G401.6 (cell line): Measurements from ENCODE around the gene TRAPPC10.

Experiments
- FAIRE-seq: peaks from 2 replicates; lab custom pipeline; 2012; peaks lifted over from hg19 to GRCh38; lab: Jason Lieb, UNC

Gene TRAPPC10

GRCh38 chr21:44043613-44044012, 31.5 kb downstream of the TRAPPC10 start:
- FAIRE-seq, result no peak

- FAIRE-seq, result no peak
Measured at GRCh38 chr21:44046734-44047133, 34.6 kb downstream of the TRAPPC10 start.

GRCh38 chr21:44047996-44048560, 36.0 kb downstream of the TRAPPC10 start:
- FAIRE-seq, result no peak

GRCh38 chr21:44049182-44049581, 37.1 kb downstream of the TRAPPC10 start:
- FAIRE-seq, result no peak

GRCh38 chr21:44049606-44050005, 37.5 kb downstream of the TRAPPC10 start:
- no peak for FAIRE-seq

GRCh38 chr21:44050276-44050675, 38.2 kb downstream of the TRAPPC10 start:
- no peak for FAIRE-seq

GRCh38 chr21:44051462-44051941, 39.4 kb downstream of the TRAPPC10 start:
- FAIRE-seq, result no peak

GRCh38 chr21:44052071-44052829, 40.1 kb downstream of the TRAPPC10 start:
- no peak for FAIRE-seq

GRCh38 chr21:44052830-44053226, 40.7 kb downstream of the TRAPPC10 start:
- FAIRE-seq, result no peak

- FAIRE-seq, result no peak
Measured at GRCh38 chr21:44053567-44053966, 41.5 kb downstream of the TRAPPC10 start.

- no peak for FAIRE-seq
Measured at GRCh38 chr21:44054710-44055109, 42.6 kb downstream of the TRAPPC10 start.

GRCh38 chr21:44057055-44057454, 44.9 kb downstream of the TRAPPC10 start:
- FAIRE-seq, result no peak

GRCh38 chr21:44057960-44058651, 46.0 kb downstream of the TRAPPC10 start:
- no peak for FAIRE-seq

GRCh38 chr21:44058652-44058964, 46.5 kb downstream of the TRAPPC10 start:
- FAIRE-seq, result no peak

- FAIRE-seq, result no peak
Measured at GRCh38 chr21:44058981-44059380, 46.9 kb downstream of the TRAPPC10 start.

GRCh38 chr21:44059710-44060109, 47.6 kb downstream of the TRAPPC10 start:
- FAIRE-seq, result no peak

GRCh38 chr21:44062380-44062779, 50.3 kb downstream of the TRAPPC10 start:
- FAIRE-seq, result no peak

GRCh38 chr21:44063151-44063912, 51.2 kb downstream of the TRAPPC10 start:
- no peak for FAIRE-seq

- FAIRE-seq, result no peak
Measured at GRCh38 chr21:44064852-44065403, 52.8 kb downstream of the TRAPPC10 start.

- FAIRE-seq, result no peak
Measured at GRCh38 chr21:44065428-44065827, 53.3 kb downstream of the TRAPPC10 start.

- FAIRE-seq, result no peak
Measured at GRCh38 chr21:44066116-44066515, 54.0 kb downstream of the TRAPPC10 start.
